ENCODE data around the gene KLHL25. TPM values are rescaled to one million over a fixed set of nuclear protein-coding genes. Genes with fewer than 3 reads are reported as not detected.

Gene KLHL25
- polyA plus RNA-seq, 2 of the 4 experiments (the other 2 are of a cell fraction), result 3.2 to 6.1 TPM

- no peak for TF ChIP-seq RCOR1 (IDR thresholded peaks at IDR 0.05; ENCODE audit: low read depth, low read length)
- TF ChIP-seq MAX (IDR thresholded peaks at IDR 0.05), result no peak
- no peak for TF ChIP-seq NFE2L2 (conservative IDR thresholded peaks at IDR 0.05; ENCODE audit: low read length)
- no peak for TF ChIP-seq HDAC2 (IDR thresholded peaks at IDR 0.05)
These were observed 32.5 kb downstream of the KLHL25 start (continued) for GRCh38 chr15:85762039-85762755.

DNA sequence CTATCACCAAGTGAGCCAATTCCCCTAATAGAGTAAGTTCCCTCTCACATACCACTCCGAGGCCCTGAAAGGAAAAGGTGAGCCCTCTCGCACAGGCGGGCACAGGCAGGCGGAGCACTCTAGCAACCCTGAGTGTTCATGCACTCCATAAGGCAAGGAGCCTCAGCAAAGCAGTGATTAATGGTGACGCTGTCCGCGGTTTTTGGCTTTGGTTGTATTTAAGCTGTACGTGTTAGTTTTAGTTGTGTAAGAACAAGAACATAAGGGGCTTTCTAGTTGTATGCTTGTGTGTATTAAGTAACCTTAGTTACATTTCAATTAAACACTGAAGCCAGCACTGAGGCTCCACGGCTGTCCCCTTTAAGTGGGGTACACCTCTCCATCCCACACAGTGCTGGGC, 33.1 kb downstream of the KLHL25 start:
- DNase-seq (ENCODE audit: low read depth in 1 of 2, low spot score in 1 of 2), result no peak
- no peaks in the 10 kb centered on the region for H3K4me1 ChIP-seq
- 93% methylated on average over 9 of the region's 9 CpGs for WGBS (ENCODE audit: missing lambda C conversion rate)
- no peak for ATAC-seq
- no peak overlapping the region for H3K4me3 ChIP-seq
- no peak overlapping the region for H3K27ac ChIP-seq
- H3K4me2 ChIP-seq, result no peak overlapping the region
- CTCF ChIA-PET, result interaction anchor here (0.8 to 2.9 kb wide), 6 partner anchors 9 to 70 kb away, joined by 3 to 9 read pairs (median 4); no protein-coding TSS in a partner anchor
- no peaks in the 10 kb centered on the region for H3K9me3 ChIP-seq
- POLR2A ChIA-PET, result no interaction called here
- no peak for FAIRE-seq
- TF ChIP-seq ZFP36 (IDR thresholded peaks at IDR 0.05; ENCODE audit: borderline replicate concordance, partially characterized antibody) (no peak), KDM5A (IDR thresholded peaks at IDR 0.05) (no peak), RNF2 (IDR thresholded peaks at IDR 0.05; ENCODE audit: borderline replicate concordance, low read depth) (no peak), MAFK (IDR thresholded peaks at IDR 0.05; ENCODE audit: partially characterized antibody) (no peak), POLR2A (IDR thresholded peaks at IDR 0.05; ENCODE audit: low read length) (no peak), CEBPB (IDR thresholded peaks at IDR 0.05) (no peak), HDAC2 (IDR thresholded peaks at IDR 0.05) (no peak), HOXB13 (CRISPR knock-in tag; IDR thresholded peaks at IDR 0.05; ENCODE audit: low read depth) (no peak), PHF8 (IDR thresholded peaks at IDR 0.05; ENCODE audit: borderline replicate concordance, low read depth) (no peak), BHLHE40 (IDR thresholded peaks at IDR 0.05; ENCODE audit: low read depth, low read length) (no peak), JUNB (IDR thresholded peaks at IDR 0.05) (no peak), RARB (CRISPR knock-in tag; IDR thresholded peaks at IDR 0.05) (no peak), SREBF2 (IDR thresholded peaks at IDR 0.05) (no peak), JUN (IDR thresholded peaks at IDR 0.05) (no peak), FOXS1 (CRISPR knock-in tag; IDR thresholded peaks at IDR 0.05) (no peak), ESRRA (IDR thresholded peaks at IDR 0.05; ENCODE audit: borderline replicate concordance, low read length) (no peak), ELK1 (IDR thresholded peaks at IDR 0.05; ENCODE audit: low read depth, low read length) (no peak)
- TF ChIP-seq, protein P1, sequence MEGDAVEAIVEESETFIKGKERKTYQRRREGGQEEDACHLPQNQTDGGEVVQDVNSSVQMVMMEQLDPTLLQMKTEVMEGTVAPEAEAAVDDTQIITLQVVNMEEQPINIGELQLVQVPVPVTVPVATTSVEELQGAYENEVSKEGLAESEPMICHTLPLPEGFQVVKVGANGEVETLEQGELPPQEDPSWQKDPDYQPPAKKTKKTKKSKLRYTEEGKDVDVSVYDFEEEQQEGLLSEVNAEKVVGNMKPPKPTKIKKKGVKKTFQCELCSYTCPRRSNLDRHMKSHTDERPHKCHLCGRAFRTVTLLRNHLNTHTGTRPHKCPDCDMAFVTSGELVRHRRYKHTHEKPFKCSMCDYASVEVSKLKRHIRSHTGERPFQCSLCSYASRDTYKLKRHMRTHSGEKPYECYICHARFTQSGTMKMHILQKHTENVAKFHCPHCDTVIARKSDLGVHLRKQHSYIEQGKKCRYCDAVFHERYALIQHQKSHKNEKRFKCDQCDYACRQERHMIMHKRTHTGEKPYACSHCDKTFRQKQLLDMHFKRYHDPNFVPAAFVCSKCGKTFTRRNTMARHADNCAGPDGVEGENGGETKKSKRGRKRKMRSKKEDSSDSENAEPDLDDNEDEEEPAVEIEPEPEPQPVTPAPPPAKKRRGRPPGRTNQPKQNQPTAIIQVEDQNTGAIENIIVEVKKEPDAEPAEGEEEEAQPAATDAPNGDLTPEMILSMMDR (IDR thresholded peaks at IDR 0.05), result no peak
- TF ChIP-seq, protein P2, sequence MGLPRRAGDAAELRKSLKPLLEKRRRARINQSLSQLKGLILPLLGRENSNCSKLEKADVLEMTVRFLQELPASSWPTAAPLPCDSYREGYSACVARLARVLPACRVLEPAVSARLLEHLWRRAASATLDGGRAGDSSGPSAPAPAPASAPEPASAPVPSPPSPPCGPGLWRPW (IDR thresholded peaks at IDR 0.05), result no peak

All from A549 (cell line).